Type B pancreatic cell (in vitro differentiated cells): Measurements from ENCODE around the gene BABAM1. TPM values are rescaled to one million over a fixed set of nuclear protein-coding genes. Genes with fewer than 3 reads are reported as not detected.
A peak's percentile ranks its signal among the peaks of the same experiment; 100 is the strongest.

Source experiments
- DNase-seq: peaks from one replicate; pipeline ENCODE4 v3.0.0; 2021; ENCODE audit warnings: mixed read lengths; ENCODE audit not compliant: unreplicated experiment; ENCODE audit errors: extremely low spot score
- H3K27ac Mint-ChIP-seq: 2 replicates; pipeline ENCODE4 v1.8.0; 2021; ENCODE audit warnings: mild to moderate bottlenecking, mixed read lengths
- H3K27me3 Mint-ChIP-seq: 2 replicates; pipeline ENCODE4 v1.8.0; 2021; ENCODE audit warnings: mixed read lengths
- H3K36me3 Mint-ChIP-seq: 2 replicates; pipeline ENCODE4 v1.8.0; 2021; ENCODE audit warnings: mixed read lengths
- H3K4me1 Mint-ChIP-seq: one replicate; pipeline ENCODE4 v1.8.0; 2021; ENCODE audit warnings: mixed read lengths; ENCODE audit not compliant: unreplicated experiment
- H3K4me3 Mint-ChIP-seq: 2 replicates; pipeline ENCODE4 v1.8.0; 2021; ENCODE audit warnings: mild to moderate bottlenecking, mixed read lengths
- H3K9me3 Mint-ChIP-seq: 2 replicates; pipeline ENCODE4 v1.8.0; 2021; ENCODE audit warnings: mixed read lengths
- CTCF ChIP-seq: fragments of 200-600 bp; sonication (generic); conservative IDR thresholded peaks from 2 replicates; pipeline ENCODE4 v1.5.0; 2021; ENCODE audit warnings: antibody characterized with exemption, mild to moderate bottlenecking
- total RNA-seq: library from RNA; stranded (reverse); gene quantifications from 2 replicates; pipeline ENCODE4 v1.2.1, GENCODE V29; 2021; ENCODE audit warnings: low replicate concordance

BABAM1 gene
- total RNA-seq, 1 donor from 2014 or later, result 93.3 TPM

GRCh38 chr19:17227798-17228367 is 39.4 kb upstream of the BABAM1 start:
- no peak for TF ChIP-seq CTCF
- H3K4me1 Mint-ChIP-seq, result no peaks in the 10 kb centered on the region
- no peak overlapping the region for H3K4me3 Mint-ChIP-seq

GRCh38 chr19:17229890-17230289 is 37.4 kb upstream of the BABAM1 start:
- Mint-ChIP-seq H3K9me3 (no peaks in the 10 kb centered on the region), H3K27ac (no peak overlapping the region), H3K36me3 (no peaks in the 10 kb centered on the region)

More at GRCh38 chr19:17227798-17228367, 39.4 kb upstream of the BABAM1 start:
- no peaks in the 10 kb centered on the region for H3K9me3 Mint-ChIP-seq
- H3K27me3 Mint-ChIP-seq, result no peaks in the 10 kb centered on the region
- H3K27ac Mint-ChIP-seq, result no peak overlapping the region
- H3K36me3 Mint-ChIP-seq, result no peaks in the 10 kb centered on the region
- no peak for DNase-seq

GRCh38 chr19:17232258-17232657 is 35.0 kb upstream of the BABAM1 start:
- H3K4me3 Mint-ChIP-seq, result no peak overlapping the region
- H3K36me3 Mint-ChIP-seq, result no peaks in the 10 kb centered on the region
- H3K27ac Mint-ChIP-seq, result no peak overlapping the region
- no peak for DNase-seq
- no peak for TF ChIP-seq CTCF
- H3K27me3 Mint-ChIP-seq, result no peaks in the 10 kb centered on the region
- H3K9me3 Mint-ChIP-seq, result no peaks in the 10 kb centered on the region
- H3K4me1 Mint-ChIP-seq, result no peaks in the 10 kb centered on the region

More at GRCh38 chr19:17229890-17230289, 37.4 kb upstream of the BABAM1 start:
- DNase-seq, result no peak
- H3K4me1 Mint-ChIP-seq, result no peaks in the 10 kb centered on the region
- no peaks in the 10 kb centered on the region for H3K27me3 Mint-ChIP-seq
- TF ChIP-seq CTCF, result no peak
- no peak overlapping the region for H3K4me3 Mint-ChIP-seq

- no peak for DNase-seq
- peaks cover 2% of the 10 kb centered on the region for H3K4me1 Mint-ChIP-seq
- no peaks in the 10 kb centered on the region for H3K9me3 Mint-ChIP-seq
- H3K27me3 Mint-ChIP-seq, result no peaks in the 10 kb centered on the region
- TF ChIP-seq CTCF, result no peak
- no peak overlapping the region for H3K27ac Mint-ChIP-seq
- peaks cover 8% of the 10 kb centered on the region for H3K36me3 Mint-ChIP-seq
- peak overlapping the region; percentile 54 for H3K4me3 Mint-ChIP-seq
Observed at GRCh38 chr19:17234911-17235299, 32.3 kb upstream of the BABAM1 start.

GRCh38 chr19:17235300-17235970 is 31.8 kb upstream of the BABAM1 start:
- no peak overlapping the region for H3K27ac Mint-ChIP-seq
- DNase-seq, result no peak
- peaks cover 8% of the 10 kb centered on the region for H3K36me3 Mint-ChIP-seq
- no peaks in the 10 kb centered on the region for H3K9me3 Mint-ChIP-seq
- H3K27me3 Mint-ChIP-seq, result no peaks in the 10 kb centered on the region
- H3K4me3 Mint-ChIP-seq, result peak overlapping the region; percentile 54
- TF ChIP-seq CTCF, result peak; percentile 56
- peaks cover 5% of the 10 kb centered on the region for H3K4me1 Mint-ChIP-seq
